Chondrocyte (in vitro differentiated cells): ENCODE results near the gene DPP10. TPM values are rescaled to one million over a fixed set of nuclear protein-coding genes. Genes with fewer than 3 reads are reported as not detected.
"Not testable (repeated sequence)": the region's sequence is repeated elsewhere in the genome, so short reads cannot be mapped to it uniquely, and the experiment has no call there.

Source experiments
- DNase-seq: peaks from one replicate; pipeline ENCODE4 v3.0.0; 2021; ENCODE audit warnings: mixed read lengths, low spot score
- H3K27ac Mint-ChIP-seq: one replicate; pipeline ENCODE4 v1.8.0; 2021; ENCODE audit warnings: mild to moderate bottlenecking, moderate library complexity, mixed read lengths; ENCODE audit not compliant: unreplicated experiment
- H3K27me3 Mint-ChIP-seq: 2 replicates; pipeline ENCODE4 v1.8.0; 2021; ENCODE audit warnings: low read depth, mixed read lengths
- H3K36me3 Mint-ChIP-seq: 2 replicates; pipeline ENCODE4 v1.8.0; 2021; ENCODE audit warnings: low read depth, mixed read lengths
- H3K4me1 Mint-ChIP-seq: 2 replicates; pipeline ENCODE4 v1.8.0; 2021; ENCODE audit warnings: low read depth, mild to moderate bottlenecking, mixed read lengths
- H3K4me3 Mint-ChIP-seq: one replicate; pipeline ENCODE4 v1.8.0; 2021; ENCODE audit warnings: mild to moderate bottlenecking, moderate library complexity, mixed read lengths; ENCODE audit not compliant: unreplicated experiment
- H3K9me3 Mint-ChIP-seq: 2 replicates; pipeline ENCODE4 v1.8.0; 2021; ENCODE audit warnings: low read depth, mixed read lengths
- total RNA-seq: library from RNA; stranded (reverse); gene quantifications from 3 replicates; pipeline ENCODE4 v1.2.1, GENCODE V29; 2021
- TF ChIP-seq, protein P1 (sequence below): fragments of 200-600 bp; sonication (generic); IDR thresholded peaks from 2 replicates; pipeline ENCODE4 v1.5.0; 2021; ENCODE audit warnings: antibody characterized with exemption, mild to moderate bottlenecking, moderate library complexity

The DPP10 gene
- total RNA-seq, 1 donor from 2014 or later = not detected

DNA sequence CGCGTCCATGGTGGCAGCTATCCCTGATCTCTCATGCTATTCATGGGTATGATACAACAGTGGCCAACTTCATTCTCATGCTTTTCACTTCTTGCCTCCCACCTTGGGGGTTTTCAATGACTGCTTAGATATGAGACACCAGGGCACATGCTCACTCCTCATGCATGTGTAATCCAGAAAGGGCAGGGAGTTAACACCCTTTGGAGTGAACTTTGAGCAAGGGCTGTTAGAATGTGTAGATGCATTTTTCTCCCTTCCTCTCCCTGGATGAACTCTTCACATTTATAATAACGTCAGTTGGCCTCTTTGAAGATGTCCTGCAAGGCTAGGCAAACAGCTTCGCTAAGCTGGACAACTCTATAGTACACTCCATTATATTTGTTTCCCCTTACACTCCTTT, 56.7 kb downstream of the DPP10 start:
- H3K9me3 Mint-ChIP-seq = no peaks in the 10 kb centered on the region
- H3K4me3 Mint-ChIP-seq = no peak overlapping the region
- no peaks in the 10 kb centered on the region for H3K27me3 Mint-ChIP-seq
- no peaks in the 10 kb centered on the region for H3K36me3 Mint-ChIP-seq
- TF ChIP-seq, protein P1, sequence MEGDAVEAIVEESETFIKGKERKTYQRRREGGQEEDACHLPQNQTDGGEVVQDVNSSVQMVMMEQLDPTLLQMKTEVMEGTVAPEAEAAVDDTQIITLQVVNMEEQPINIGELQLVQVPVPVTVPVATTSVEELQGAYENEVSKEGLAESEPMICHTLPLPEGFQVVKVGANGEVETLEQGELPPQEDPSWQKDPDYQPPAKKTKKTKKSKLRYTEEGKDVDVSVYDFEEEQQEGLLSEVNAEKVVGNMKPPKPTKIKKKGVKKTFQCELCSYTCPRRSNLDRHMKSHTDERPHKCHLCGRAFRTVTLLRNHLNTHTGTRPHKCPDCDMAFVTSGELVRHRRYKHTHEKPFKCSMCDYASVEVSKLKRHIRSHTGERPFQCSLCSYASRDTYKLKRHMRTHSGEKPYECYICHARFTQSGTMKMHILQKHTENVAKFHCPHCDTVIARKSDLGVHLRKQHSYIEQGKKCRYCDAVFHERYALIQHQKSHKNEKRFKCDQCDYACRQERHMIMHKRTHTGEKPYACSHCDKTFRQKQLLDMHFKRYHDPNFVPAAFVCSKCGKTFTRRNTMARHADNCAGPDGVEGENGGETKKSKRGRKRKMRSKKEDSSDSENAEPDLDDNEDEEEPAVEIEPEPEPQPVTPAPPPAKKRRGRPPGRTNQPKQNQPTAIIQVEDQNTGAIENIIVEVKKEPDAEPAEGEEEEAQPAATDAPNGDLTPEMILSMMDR = no peak
- H3K27ac Mint-ChIP-seq = no peak overlapping the region
- no peaks in the 10 kb centered on the region for H3K4me1 Mint-ChIP-seq
- no peak for DNase-seq

DNA sequence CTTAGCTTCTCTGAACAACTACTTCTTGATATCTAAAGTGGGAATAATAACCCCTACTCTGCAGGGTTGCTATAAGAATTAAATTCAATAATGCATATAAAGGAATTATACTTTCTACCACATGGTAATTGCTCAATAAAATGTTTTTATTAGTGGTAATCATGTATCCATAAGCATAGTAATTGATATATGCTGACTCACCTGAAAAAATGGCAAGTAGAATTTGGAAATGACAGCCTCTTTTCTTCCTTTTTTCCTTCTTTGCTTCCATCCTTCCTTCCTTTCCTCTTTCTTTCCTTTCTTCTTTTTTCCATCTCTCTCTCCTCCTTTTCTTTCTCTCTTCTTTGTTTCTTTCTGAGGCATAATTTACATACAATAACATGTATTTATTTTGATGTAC, 65.3 kb downstream of the DPP10 start:
- Mint-ChIP-seq H3K4me1 (no peaks in the 10 kb centered on the region), H3K27ac (no peak overlapping the region), H3K4me3 (no peak overlapping the region), H3K27me3 (no peaks in the 10 kb centered on the region), H3K9me3 (no peaks in the 10 kb centered on the region), H3K36me3 (no peaks in the 10 kb centered on the region)
- DNase-seq = no peak
- TF ChIP-seq, protein P1 = no peak

DNA sequence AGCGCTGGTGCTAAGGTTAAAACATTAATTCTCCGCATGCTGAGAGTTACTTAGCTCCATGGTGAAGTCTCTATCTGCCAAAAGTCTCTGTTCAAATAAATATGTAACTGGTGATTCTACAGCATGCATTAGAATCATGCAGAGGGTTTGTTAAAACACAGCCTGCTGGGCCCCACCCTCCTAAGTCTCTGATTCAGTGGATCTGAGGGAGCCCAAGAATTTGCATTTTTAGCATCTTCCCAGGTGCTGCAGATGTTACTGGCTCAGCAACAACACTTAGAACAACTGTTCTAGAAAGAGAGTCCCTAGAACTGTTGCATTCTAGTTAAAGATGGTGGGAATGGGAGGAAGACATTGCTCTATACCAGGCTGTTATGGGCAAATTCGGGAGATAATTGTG, 73.4 kb downstream of the DPP10 start:
- H3K4me3 Mint-ChIP-seq = no peak overlapping the region
- no peaks in the 10 kb centered on the region for H3K9me3 Mint-ChIP-seq
- no peak for DNase-seq
- H3K4me1 Mint-ChIP-seq = no peaks in the 10 kb centered on the region
- H3K36me3 Mint-ChIP-seq = no peaks in the 10 kb centered on the region
- H3K27ac Mint-ChIP-seq = no peak overlapping the region
- TF ChIP-seq, protein P1 = no peak
- H3K27me3 Mint-ChIP-seq = peaks cover 2% of the 10 kb centered on the region

DNA sequence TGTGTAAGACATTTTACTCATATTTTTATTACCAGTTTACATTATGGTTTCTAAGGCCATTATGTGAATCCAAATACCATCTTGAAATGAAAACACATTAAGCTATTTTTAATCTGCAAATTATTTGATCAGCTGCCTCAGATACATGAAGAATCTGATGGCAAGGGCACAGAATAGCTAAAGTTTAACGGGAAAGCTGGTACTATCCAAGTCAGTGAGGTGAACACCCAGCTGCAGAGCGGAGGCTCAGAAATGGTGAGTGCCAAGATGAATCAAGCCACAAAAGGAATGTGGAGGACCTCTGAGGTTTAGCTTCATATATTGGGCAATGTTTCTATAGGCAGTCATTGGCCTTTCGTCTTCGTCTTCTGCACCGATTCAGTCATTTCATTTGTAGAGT, 75.1 kb downstream of the DPP10 start:
- TF ChIP-seq, protein P1 = no peak
- H3K4me1 Mint-ChIP-seq = no peaks in the 10 kb centered on the region
- H3K9me3 Mint-ChIP-seq = no peaks in the 10 kb centered on the region
- peaks cover 2% of the 10 kb centered on the region for H3K27me3 Mint-ChIP-seq
- H3K27ac Mint-ChIP-seq = no peak overlapping the region
- no peak overlapping the region for H3K4me3 Mint-ChIP-seq
- DNase-seq = no peak
- no peaks in the 10 kb centered on the region for H3K36me3 Mint-ChIP-seq

DNA sequence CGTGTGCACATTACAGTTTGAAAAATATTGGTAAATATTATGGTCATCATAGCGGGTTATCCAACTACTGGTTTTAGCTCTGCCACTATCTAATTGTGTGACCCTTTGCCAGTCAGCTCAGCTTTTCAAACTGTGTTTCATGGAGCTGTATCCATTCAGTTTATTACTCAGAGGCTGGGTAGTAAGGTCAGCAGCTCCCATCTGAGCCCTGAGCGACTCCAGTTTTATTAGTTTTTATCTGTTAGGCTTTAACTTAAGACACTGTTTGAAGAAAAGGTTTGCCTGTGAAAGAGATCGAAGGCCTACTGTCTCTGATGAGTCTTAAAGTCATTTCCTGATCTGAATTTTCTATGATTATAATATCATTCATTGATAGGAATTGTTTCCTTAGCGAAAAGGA, 76.3 kb downstream of the DPP10 start:
- no peaks in the 10 kb centered on the region for H3K9me3 Mint-ChIP-seq
- no peaks in the 10 kb centered on the region for H3K4me1 Mint-ChIP-seq
- no peak overlapping the region for H3K27ac Mint-ChIP-seq
- peaks cover 2% of the 10 kb centered on the region for H3K27me3 Mint-ChIP-seq
- TF ChIP-seq, protein P1 = no peak
- H3K36me3 Mint-ChIP-seq = no peaks in the 10 kb centered on the region
- H3K4me3 Mint-ChIP-seq = no peak overlapping the region
- DNase-seq = no peak

DNA sequence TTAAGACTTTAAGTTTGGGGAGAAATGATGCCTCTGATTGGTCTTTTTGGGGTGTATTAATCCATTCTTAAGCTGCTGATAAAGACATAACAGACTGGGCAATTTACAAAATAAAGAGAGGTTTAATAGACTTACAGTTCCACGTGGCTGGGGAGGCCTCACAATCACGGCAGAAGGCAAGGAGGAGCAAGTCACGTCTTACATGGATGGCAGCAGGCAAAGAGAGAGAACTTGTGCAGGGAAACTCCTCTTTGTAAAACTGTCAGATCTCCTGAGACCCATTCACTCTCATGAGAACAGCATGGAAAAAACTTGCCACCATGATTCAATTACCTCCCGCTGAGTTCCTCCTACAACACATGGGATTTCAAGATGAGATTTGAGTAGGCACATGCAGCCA, 80.2 kb downstream of the DPP10 start:
- not testable (repeated sequence) for H3K27me3 Mint-ChIP-seq, DNase-seq, H3K4me1 Mint-ChIP-seq, H3K36me3 Mint-ChIP-seq, H3K4me3 Mint-ChIP-seq, H3K27ac Mint-ChIP-seq, H3K9me3 Mint-ChIP-seq
